ENCODE results near the gene MFSD11. TPM values are rescaled to one million over a fixed set of nuclear protein-coding genes. Genes with fewer than 3 reads are reported as not detected.
A peak's percentile ranks its signal among the peaks of the same experiment; 100 is the strongest.

MFSD11 gene
- total RNA-seq, 2 donors from 2014 or later = 26.7 to 44.3 TPM

- no peak overlapping the region for H3K4me3 ChIP-seq
- peaks cover 16% of the 10 kb centered on the region for H3K4me1 ChIP-seq (replicated peaks)
These were observed 37.7 kb upstream of the MFSD11 start for GRCh38 chr17:76700270-76700616.

GRCh38 chr17:76700617-76701470 is 37.1 kb upstream of the MFSD11 start:
- Histone ChIP-seq H3K4me1 (replicated peaks) (peaks cover 16% of the 10 kb centered on the region), H3K27ac (peak overlapping the region; percentile 80 to 85), H3K36me3 (no peaks in the 10 kb centered on the region), H3K9me3 (no peaks in the 10 kb centered on the region), H3K27me3 (replicated peaks; ENCODE audit: insufficient read depth) (no peaks in the 10 kb centered on the region), H3K4me3 (peak overlapping the region in 1 of 2 donors; percentile 8)
- WGBS = 17% methylated on average over 33 of the region's 33 CpGs
- peak; percentile 53 for DNase-seq (ENCODE audit: low spot score)
- intact Hi-C loops (cut with DNase I) = no loop called here
- TF ChIP-seq POLR2AphosphoS5 (IDR thresholded peaks at IDR 0.05) (peak; percentile 24), CTCF (IDR thresholded peaks at IDR 0.05) (no peak)

More at GRCh38 chr17:76700270-76700616, 37.7 kb upstream of the MFSD11 start:
- no peak for TF ChIP-seq POLR2A (IDR thresholded peaks at IDR 0.05)
- no peak for DNase-seq (ENCODE audit: low spot score)
- peak overlapping the region; percentile 80 to 85 for H3K27ac ChIP-seq
- no peaks in the 10 kb centered on the region for H3K9me3 ChIP-seq
- WGBS = 22% methylated on average over 8 of the region's 8 CpGs
- intact Hi-C loops (cut with DNase I) = no loop called here
- no peaks in the 10 kb centered on the region for H3K27me3 ChIP-seq (replicated peaks; ENCODE audit: insufficient read depth)
- no peaks in the 10 kb centered on the region for H3K36me3 ChIP-seq

GRCh38 chr17:76701471-76701967 is 36.4 kb upstream of the MFSD11 start:
- peak overlapping the region; percentile 80 to 85 for H3K27ac ChIP-seq
- intact Hi-C loops (cut with DNase I) = no loop called here
- peaks cover 16% of the 10 kb centered on the region for H3K4me1 ChIP-seq (replicated peaks)
- DNase-seq (ENCODE audit: low spot score) = no peak
- TF ChIP-seq CTCF (IDR thresholded peaks at IDR 0.05) (no peak), POLR2AphosphoS5 (IDR thresholded peaks at IDR 0.05) (no peak), POLR2A (IDR thresholded peaks at IDR 0.05) (no peak)
- H3K9me3 ChIP-seq = no peaks in the 10 kb centered on the region
- 27% methylated on average over 11 of the region's 11 CpGs for WGBS
- H3K36me3 ChIP-seq = no peaks in the 10 kb centered on the region
- H3K27me3 ChIP-seq (replicated peaks; ENCODE audit: insufficient read depth) = no peaks in the 10 kb centered on the region
- H3K4me3 ChIP-seq = no peak overlapping the region

GRCh38 chr17:76702076-76702475 is 35.8 kb upstream of the MFSD11 start:
- H3K4me1 ChIP-seq (replicated peaks) = peaks cover 16% of the 10 kb centered on the region
- H3K4me3 ChIP-seq = no peak overlapping the region
- no peak for TF ChIP-seq POLR2A (IDR thresholded peaks at IDR 0.05)
- TF ChIP-seq POLR2AphosphoS5 (IDR thresholded peaks at IDR 0.05) = no peak
- no peak for TF ChIP-seq CTCF (IDR thresholded peaks at IDR 0.05)
- no peaks in the 10 kb centered on the region for H3K36me3 ChIP-seq
- no peak for DNase-seq (ENCODE audit: low spot score)
- H3K27me3 ChIP-seq (replicated peaks; ENCODE audit: insufficient read depth) = no peaks in the 10 kb centered on the region
- WGBS = 68% methylated on average over 2 of the region's 2 CpGs
- H3K27ac ChIP-seq = peak overlapping the region; percentile 80 to 85
- intact Hi-C loops (cut with DNase I) = no loop called here
- no peaks in the 10 kb centered on the region for H3K9me3 ChIP-seq

GRCh38 chr17:76702941-76703637 is 34.8 kb upstream of the MFSD11 start:
- Histone ChIP-seq H3K36me3 (no peaks in the 10 kb centered on the region), H3K9me3 (no peaks in the 10 kb centered on the region), H3K4me1 (replicated peaks) (peaks cover 16% of the 10 kb centered on the region), H3K27me3 (replicated peaks; ENCODE audit: insufficient read depth) (no peaks in the 10 kb centered on the region), H3K4me3 (no peak overlapping the region), H3K27ac (no peak overlapping the region)
- no peak for TF ChIP-seq POLR2A (IDR thresholded peaks at IDR 0.05)
- TF ChIP-seq POLR2AphosphoS5 (IDR thresholded peaks at IDR 0.05) = no peak
- no peak for DNase-seq (ENCODE audit: low spot score)
- 83% methylated on average over 10 of the region's 10 CpGs for WGBS
- intact Hi-C loops (cut with DNase I) = no loop called here
